ENCODE measurements around the gene CHST13. TPM values are rescaled to one million over a fixed set of nuclear protein-coding genes. Genes with fewer than 3 reads are reported as not detected.

Gene CHST13
- polyA plus RNA-seq, 1 donor from 2014 or later = not detected

GRCh38 chr3:126484148-126484547 is 39.8 kb upstream of the CHST13 start:
- Mint-ChIP-seq H3K9me3 (no peaks in the 10 kb centered on the region), H3K4me3 (peak overlapping the region in 1 of 4 donors; percentile 25), H3K4me1 (peaks cover 0 to 8% (median 0%) of the 10 kb centered on the region in 3 donors), H3K36me3 (no peaks in the 10 kb centered on the region), H3K27ac (no peak overlapping the region), H3K27me3 (no peaks in the 10 kb centered on the region)

- Mint-ChIP-seq H3K4me1 (peaks cover 0 to 8% (median 0%) of the 10 kb centered on the region in 3 donors), H3K36me3 (no peaks in the 10 kb centered on the region), H3K27me3 (no peaks in the 10 kb centered on the region), H3K9me3 (no peaks in the 10 kb centered on the region), H3K4me3 (peak overlapping the region in 1 of 4 donors; percentile 25), H3K27ac (no peak overlapping the region)
Measured at GRCh38 chr3:126484662-126485061, 39.3 kb upstream of the CHST13 start.

- H3K4me1 Mint-ChIP-seq = peaks cover 0 to 8% (median 0%) of the 10 kb centered on the region in 3 donors
- H3K4me3 Mint-ChIP-seq = no peak overlapping the region
- no peaks in the 10 kb centered on the region for H3K36me3 Mint-ChIP-seq
- no peaks in the 10 kb centered on the region for H3K27me3 Mint-ChIP-seq
- H3K27ac Mint-ChIP-seq = no peak overlapping the region
- H3K9me3 Mint-ChIP-seq = no peaks in the 10 kb centered on the region
Measured at GRCh38 chr3:126485176-126485897, 38.6 kb upstream of the CHST13 start.

GRCh38 chr3:126485956-126486355 is 38.0 kb upstream of the CHST13 start:
- no peaks in the 10 kb centered on the region for H3K36me3 Mint-ChIP-seq
- peaks cover 0 to 8% (median 0%) of the 10 kb centered on the region in 3 donors for H3K4me1 Mint-ChIP-seq
- H3K9me3 Mint-ChIP-seq = no peaks in the 10 kb centered on the region
- H3K4me3 Mint-ChIP-seq = no peak overlapping the region
- H3K27me3 Mint-ChIP-seq = no peaks in the 10 kb centered on the region
- peak overlapping the region in 1 of 3 donors; percentile 21 for H3K27ac Mint-ChIP-seq

GRCh38 chr3:126486360-126486847 is 37.6 kb upstream of the CHST13 start:
- Mint-ChIP-seq H3K27ac (peak overlapping the region in 1 of 3 donors; percentile 21), H3K4me1 (peaks cover 0 to 8% (median 0%) of the 10 kb centered on the region in 3 donors), H3K36me3 (no peaks in the 10 kb centered on the region), H3K9me3 (no peaks in the 10 kb centered on the region), H3K4me3 (no peak overlapping the region), H3K27me3 (no peaks in the 10 kb centered on the region)

GRCh38 chr3:126487151-126487771 is 36.7 kb upstream of the CHST13 start:
- Mint-ChIP-seq H3K4me1 (peaks cover 0 to 8% (median 0%) of the 10 kb centered on the region in 3 donors), H3K4me3 (no peak overlapping the region), H3K27ac (no peak overlapping the region), H3K36me3 (no peaks in the 10 kb centered on the region), H3K27me3 (no peaks in the 10 kb centered on the region), H3K9me3 (no peaks in the 10 kb centered on the region)

GRCh38 chr3:126488185-126488584 is 35.8 kb upstream of the CHST13 start:
- Mint-ChIP-seq H3K36me3 (no peaks in the 10 kb centered on the region), H3K27me3 (no peaks in the 10 kb centered on the region), H3K4me1 (peaks cover 0 to 8% (median 1%) of the 10 kb centered on the region in 3 donors), H3K4me3 (no peak overlapping the region), H3K27ac (no peak overlapping the region), H3K9me3 (no peaks in the 10 kb centered on the region)

- no peak overlapping the region for H3K4me3 Mint-ChIP-seq
- no peaks in the 10 kb centered on the region for H3K27me3 Mint-ChIP-seq
- no peaks in the 10 kb centered on the region for H3K36me3 Mint-ChIP-seq
- H3K27ac Mint-ChIP-seq = no peak overlapping the region
- H3K9me3 Mint-ChIP-seq = no peaks in the 10 kb centered on the region
- peaks cover 0 to 11% (median 1%) of the 10 kb centered on the region in 3 donors for H3K4me1 Mint-ChIP-seq
Measured at GRCh38 chr3:126488886-126489569, 34.9 kb upstream of the CHST13 start.

GRCh38 chr3:126490619-126491018 is 33.3 kb upstream of the CHST13 start:
- H3K36me3 Mint-ChIP-seq = no peaks in the 10 kb centered on the region
- no peak overlapping the region for H3K4me3 Mint-ChIP-seq
- H3K9me3 Mint-ChIP-seq = no peaks in the 10 kb centered on the region
- no peak overlapping the region for H3K27ac Mint-ChIP-seq
- peaks cover 2% of the 10 kb centered on the region for H3K27me3 Mint-ChIP-seq
- peaks cover 0 to 12% (median 1%) of the 10 kb centered on the region in 3 donors for H3K4me1 Mint-ChIP-seq

- H3K4me1 Mint-ChIP-seq = peaks cover 0 to 11% (median 1%) of the 10 kb centered on the region in 3 donors
- H3K27ac Mint-ChIP-seq = no peak overlapping the region
- no peak overlapping the region for H3K4me3 Mint-ChIP-seq
- peaks cover 2% of the 10 kb centered on the region for H3K27me3 Mint-ChIP-seq
- no peaks in the 10 kb centered on the region for H3K36me3 Mint-ChIP-seq
- no peaks in the 10 kb centered on the region for H3K9me3 Mint-ChIP-seq
Measured at GRCh38 chr3:126491221-126492013, 32.5 kb upstream of the CHST13 start.

- Mint-ChIP-seq H3K4me1 (peaks cover 0 to 4% (median 1%) of the 10 kb centered on the region in 3 donors), H3K4me3 (peak overlapping the region in 1 of 4 donors; percentile 36), H3K27ac (no peak overlapping the region), H3K36me3 (no peaks in the 10 kb centered on the region), H3K27me3 (peaks cover 2% of the 10 kb centered on the region), H3K9me3 (no peaks in the 10 kb centered on the region)
Measured at GRCh38 chr3:126493051-126493450, 30.9 kb upstream of the CHST13 start.

GRCh38 chr3:126493739-126494138 is 30.2 kb upstream of the CHST13 start:
- Mint-ChIP-seq H3K4me1 (peaks cover 0 to 4% (median 1%) of the 10 kb centered on the region in 3 donors), H3K4me3 (no peak overlapping the region), H3K36me3 (no peaks in the 10 kb centered on the region), H3K9me3 (no peaks in the 10 kb centered on the region), H3K27me3 (peaks cover 2% of the 10 kb centered on the region), H3K27ac (no peak overlapping the region)

GRCh38 chr3:126494204-126494969 is 29.6 kb upstream of the CHST13 start:
- no peaks in the 10 kb centered on the region for H3K36me3 Mint-ChIP-seq
- peak overlapping the region in 1 of 4 donors; percentile 39 for H3K4me3 Mint-ChIP-seq
- peak overlapping the region in 1 of 3 donors; percentile 47 for H3K27ac Mint-ChIP-seq
- H3K9me3 Mint-ChIP-seq = no peaks in the 10 kb centered on the region
- peaks cover 2% of the 10 kb centered on the region for H3K27me3 Mint-ChIP-seq
- H3K4me1 Mint-ChIP-seq = peaks cover 0 to 4% (median 1%) of the 10 kb centered on the region in 3 donors

GRCh38 chr3:126494970-126495230 is 29.1 kb upstream of the CHST13 start:
- Mint-ChIP-seq H3K27ac (peak overlapping the region in 1 of 3 donors; percentile 47), H3K36me3 (no peaks in the 10 kb centered on the region), H3K4me3 (no peak overlapping the region), H3K27me3 (peaks cover 2% of the 10 kb centered on the region), H3K4me1 (peaks cover 0 to 4% (median 1%) of the 10 kb centered on the region in 3 donors), H3K9me3 (no peaks in the 10 kb centered on the region)
